Measurements from ENCODE around the gene SEC14L3.

GRCh38 chr22:30488121-30488520 is 16.3 kb upstream of the SEC14L3 start:
- TF ChIP-seq POLR2A (IDR thresholded peaks at IDR 0.05; ENCODE audit: low read depth) (no peak), CTCF (IDR thresholded peaks at IDR 0.05) (no peak)
